SH-SY5Y (cell line): ENCODE data around the gene PADI2.

Source experiments
- GATA2 ChIP-seq: IDR thresholded peaks from 2 replicates; pipeline ENCODE4 v1.6.1; 2011; ENCODE audit warnings: mild to moderate bottlenecking, low read depth, low read length
- GATA3 ChIP-seq: IDR thresholded peaks from 2 replicates; pipeline ENCODE4 v1.6.1; 2011; ENCODE audit warnings: low read depth, mild to moderate bottlenecking, low read length, moderate library complexity

Gene PADI2

DNA sequence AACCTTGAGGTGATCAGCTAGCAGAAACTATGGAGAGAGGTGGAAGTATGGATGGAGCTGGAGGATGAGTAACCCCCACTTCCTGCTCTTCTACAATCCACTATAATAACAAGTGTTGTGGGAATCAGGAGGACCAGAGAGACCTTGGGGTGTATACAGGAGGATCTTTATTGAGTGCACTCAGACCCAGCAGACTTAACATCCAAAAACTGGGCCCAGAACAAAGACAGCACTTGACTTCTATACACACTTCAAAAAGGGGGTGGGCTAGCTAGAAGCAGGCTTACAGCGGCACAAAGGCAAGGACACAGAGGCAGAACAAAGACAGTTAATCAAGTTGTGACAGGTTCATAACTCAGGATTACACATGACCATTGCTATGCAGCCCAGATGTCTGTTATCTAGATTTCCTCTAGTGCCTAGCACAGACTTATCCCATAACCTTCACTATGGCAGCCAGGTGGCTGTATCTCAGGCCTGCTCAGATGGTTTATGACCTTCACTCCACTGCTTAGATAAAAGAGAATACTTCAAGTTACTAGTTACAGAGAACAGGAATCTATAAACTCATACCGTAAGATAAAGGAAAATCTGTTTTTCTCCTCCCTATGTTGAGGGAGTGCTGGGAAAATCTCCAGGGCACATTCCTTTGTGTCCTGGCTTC is 36.1 kb upstream of the PADI2 start:
- no peak for TF ChIP-seq GATA3

DNA sequence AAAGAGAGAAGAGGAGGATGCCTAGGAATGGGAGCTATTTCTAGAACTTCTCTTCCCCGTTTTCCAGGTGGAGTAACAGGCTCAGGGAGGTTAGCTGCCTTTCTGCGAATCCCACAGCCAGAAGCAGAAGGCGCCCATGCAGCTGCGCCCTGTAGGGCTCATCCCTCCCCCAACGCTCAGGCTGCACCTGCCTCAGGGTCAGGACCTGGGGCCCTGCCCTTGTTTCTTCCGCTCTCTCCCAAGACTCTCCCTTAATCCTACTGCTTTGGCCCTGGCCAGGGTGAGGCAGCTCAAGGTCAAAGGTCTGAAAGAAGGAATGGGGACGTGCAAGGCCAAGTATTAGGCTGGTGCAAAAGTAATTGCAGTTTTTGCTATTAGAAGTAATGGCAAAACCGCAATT is 30.5 kb upstream of the PADI2 start:
- TF ChIP-seq GATA3, result no peak
- no peak for TF ChIP-seq GATA2

DNA sequence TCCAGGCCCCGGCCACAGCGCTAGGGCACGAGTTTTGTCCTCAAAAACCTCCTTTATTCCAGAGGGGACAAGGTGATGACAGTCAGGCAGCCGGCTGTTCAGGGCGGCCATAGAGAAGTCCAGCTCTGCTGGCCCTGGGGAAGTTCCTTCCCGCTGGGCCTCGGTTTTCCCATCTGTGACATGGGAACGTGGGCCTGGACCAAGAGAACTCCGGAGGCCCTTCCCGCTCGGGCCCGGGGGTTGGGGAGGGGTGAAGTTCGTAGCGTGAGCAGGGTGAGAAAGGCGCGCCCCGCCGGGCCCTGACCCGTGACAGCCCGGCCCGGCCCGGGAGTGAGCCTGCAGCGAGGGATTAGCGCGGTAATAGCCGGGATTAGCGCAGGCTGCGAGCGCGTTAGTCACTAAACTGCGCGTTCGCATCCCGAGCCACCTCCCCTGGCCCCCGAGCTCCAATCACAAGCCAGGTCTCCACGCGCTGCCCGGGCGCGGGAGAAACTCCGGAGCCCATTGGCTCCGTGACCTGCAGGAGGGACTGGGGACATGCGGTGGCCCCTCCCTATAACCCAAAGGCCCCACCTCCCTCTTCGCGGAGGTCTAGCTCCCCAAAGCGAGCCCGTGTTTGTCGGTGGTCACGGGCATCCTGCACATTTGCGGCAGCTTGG is 29.8 kb upstream of the PADI2 start:
- TF ChIP-seq GATA3 (no peak), GATA2 (no peak)

DNA sequence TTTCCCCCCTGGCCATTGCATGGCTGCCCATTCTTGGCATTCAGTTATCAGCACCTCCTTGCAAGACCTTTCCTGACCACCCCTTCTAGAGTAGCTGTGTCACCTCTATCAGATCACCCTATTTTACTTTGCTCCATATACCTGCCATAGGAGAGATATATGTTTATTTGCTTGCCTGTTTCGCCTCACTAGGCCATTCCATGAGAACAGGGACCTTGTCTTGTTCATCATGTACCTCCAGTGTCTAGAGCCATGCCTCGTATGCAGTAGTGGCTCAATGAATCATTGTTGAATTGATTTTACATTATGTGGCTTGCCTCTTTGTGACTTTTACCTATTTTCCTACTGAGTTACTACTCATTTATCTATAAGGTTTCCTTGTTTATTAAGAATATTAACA is 26.4 kb upstream of the PADI2 start:
- no peak for TF ChIP-seq GATA2
- no peak for TF ChIP-seq GATA3

DNA sequence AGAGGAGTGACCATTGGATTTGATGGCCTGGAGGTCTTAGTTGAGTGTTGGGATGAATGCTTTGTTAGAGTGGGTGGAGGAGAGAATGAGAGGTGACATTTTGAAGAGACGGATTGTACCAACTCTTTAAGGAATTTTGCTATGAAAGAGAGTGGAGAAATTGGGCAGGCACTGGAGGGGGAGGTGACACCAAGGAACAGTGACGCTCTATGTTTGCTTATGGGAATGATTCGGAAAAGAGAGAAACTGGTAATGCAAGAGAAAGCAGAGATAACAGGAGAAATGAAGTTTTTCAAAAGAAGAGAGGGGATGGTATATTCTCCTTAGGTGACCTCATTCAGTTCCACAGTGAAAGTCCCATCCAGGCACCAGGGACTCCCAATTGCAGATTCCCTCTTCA is 24.5 kb upstream of the PADI2 start:
- no peak for TF ChIP-seq GATA3
- TF ChIP-seq GATA2, result no peak

DNA sequence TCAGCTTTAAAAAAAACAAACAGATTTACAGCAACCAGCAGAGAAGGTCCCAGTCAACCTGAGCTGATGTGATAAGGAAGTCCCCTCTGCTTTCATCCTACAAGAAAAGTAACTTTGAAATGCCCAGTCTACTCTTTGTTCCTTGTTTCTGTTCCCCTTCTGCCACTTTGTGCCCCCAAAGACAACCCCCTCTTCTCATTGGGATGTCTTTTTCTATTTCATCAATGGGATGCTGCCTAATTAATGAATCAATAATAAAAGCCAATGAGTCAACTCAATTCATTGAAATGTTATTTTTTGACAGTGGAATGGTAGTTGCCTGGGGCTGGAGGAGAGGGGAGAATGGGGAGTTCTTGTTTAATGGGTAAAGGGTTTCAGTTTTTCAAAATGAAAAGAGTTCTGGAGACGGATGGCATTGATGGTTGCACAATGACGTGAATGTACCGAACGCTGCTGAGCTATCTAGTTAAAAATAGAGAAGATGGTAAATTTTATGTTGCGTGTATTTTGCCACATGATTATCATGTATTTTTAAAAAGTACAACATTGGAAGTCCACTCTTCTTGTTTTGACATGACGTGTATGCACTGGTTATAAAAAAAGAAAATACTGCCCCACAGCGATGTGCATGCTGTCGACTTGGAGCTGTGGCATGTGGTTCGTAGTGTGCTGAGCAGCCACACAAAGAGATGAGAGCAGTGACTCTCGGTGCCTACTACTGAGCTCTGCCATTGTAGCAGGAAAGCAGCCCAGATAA is 22.4 kb upstream of the PADI2 start:
- TF ChIP-seq GATA2, result no peak
- no peak for TF ChIP-seq GATA3

DNA sequence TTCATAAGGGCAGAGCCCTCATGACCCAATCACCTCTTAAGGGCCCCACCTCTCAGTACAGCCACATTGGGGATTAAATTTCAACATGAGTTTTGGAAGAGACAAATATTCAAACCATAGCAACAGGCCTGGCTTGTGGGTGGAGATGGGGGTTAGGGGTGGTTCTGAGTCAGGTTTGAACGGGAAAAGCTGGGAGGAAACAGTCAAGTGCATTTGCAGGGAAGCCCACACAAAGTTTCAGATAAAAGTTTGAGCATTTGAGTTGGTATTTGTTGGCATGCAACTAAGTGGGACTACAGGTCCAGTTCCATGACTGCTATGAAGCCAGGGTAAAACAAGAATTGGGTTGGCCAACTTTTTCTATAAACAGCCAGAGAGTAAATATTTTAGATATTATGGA is 21.0 kb upstream of the PADI2 start:
- no peak for TF ChIP-seq GATA3
- TF ChIP-seq GATA2, result no peak

DNA sequence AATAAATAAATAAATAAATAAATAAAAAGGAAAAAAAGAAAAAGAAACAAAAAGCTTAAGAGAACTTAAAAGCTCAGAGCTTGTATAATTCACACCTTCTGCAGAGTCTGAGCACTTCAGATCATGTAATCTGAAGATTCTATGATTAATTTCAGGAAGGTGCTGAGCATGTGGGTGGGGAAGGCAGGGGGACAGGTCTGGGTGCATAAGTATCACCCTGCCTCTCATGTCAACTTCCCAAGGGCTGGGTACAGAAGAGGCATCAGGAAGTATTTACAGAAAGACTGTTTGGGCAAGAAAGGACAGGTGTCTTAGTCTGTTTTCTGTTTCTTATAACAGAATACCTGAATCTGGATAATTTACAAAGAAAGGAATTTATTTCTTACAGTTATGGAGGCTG is 20.4 kb upstream of the PADI2 start:
- TF ChIP-seq GATA2 (no peak), GATA3 (no peak)

DNA sequence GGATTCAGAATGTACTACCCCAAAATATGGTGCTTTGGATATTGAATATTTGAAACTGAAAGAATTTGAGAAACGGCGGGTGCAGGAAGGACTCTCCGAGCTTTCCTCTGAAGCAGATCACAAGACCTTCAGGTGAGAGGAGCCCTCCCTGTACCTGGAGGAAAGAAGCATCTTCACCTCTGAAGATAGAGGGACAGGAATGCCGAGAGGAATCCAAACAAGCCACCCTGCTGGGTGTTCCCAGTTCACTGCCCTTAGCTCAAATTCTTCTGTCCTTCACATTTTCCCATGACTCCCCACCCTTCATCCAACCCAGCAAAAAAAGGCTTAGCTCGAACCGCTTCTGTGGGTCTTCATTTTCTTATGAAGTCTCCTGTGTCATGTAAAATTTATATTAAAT is 18.2 kb upstream of the PADI2 start:
- TF ChIP-seq GATA3, result no peak
- TF ChIP-seq GATA2, result no peak

DNA sequence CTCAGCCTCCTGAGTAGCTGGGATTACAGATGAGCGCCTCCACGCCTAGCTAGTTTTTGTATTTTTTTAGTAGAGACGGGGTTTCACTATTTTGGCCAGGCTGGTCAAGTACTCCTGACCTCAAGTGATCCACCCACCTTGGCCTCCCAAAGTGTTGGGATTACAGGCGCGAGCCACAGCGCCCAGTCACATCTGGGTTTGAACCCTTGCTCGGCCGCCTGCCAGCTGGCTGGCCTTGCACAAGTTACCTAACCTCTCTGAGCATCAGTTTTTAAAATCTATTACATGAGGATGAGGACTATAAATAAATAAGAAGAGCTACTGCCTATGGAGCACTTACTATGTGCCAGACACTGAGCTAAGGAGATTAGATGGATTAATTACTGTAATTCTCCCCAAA is 17.7 kb upstream of the PADI2 start:
- TF ChIP-seq GATA3 (no peak), GATA2 (no peak)

DNA sequence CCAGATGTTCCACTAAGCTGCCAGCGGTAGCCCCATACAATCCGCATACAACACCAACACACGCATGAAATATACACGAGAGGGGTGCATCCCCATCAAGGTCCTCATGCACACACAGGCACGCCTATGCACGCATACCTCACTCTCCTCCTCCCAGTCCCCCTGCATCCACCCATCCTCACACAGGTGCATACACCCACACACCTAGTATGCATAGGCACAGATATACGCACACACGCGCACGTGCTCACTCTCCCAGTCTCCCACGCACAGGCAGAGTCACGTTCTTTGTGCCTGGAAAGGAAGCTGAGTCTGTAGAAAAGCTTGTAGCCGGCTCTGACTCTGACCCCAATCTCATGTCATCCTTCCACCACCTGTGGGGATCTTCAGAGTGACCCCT is 16.9 kb upstream of the PADI2 start:
- TF ChIP-seq GATA3 (no peak), GATA2 (no peak)

DNA sequence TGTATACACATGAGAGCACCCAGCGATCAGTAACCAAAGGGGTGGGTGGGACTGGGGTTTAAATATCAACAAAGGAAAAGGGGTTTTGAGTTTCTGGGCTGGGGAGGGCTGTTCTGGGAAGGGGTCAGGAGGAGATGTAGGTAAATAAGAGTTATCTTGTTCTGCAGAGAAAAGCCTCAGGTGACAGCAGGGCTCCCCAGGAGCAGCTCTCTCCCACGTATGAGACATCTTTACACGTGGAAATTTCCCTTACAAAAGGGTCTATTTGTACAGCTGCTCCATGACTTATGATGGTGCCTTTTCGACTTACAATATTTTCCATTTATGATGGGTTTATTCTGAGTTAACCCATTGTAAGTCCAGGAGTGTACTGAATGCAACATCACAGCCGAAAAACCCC is 16.3 kb upstream of the PADI2 start:
- TF ChIP-seq GATA3 (no peak), GATA2 (no peak)

DNA sequence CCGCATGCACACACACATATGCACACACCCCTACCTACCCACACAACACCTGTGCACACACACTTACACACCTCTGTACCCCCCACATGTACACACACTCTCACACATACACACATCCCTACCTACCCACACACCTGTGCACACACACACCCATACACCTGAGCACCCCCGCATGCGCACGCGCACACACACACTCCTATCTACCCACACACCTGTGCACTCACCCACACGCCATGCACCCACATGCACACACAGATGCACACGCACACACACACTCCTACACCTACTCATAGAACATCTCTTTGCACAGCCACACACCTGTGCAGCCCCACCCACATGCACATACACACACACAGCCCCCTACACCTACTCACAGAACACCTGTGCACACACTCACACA is 15.5 kb upstream of the PADI2 start:
- TF ChIP-seq GATA3, result no peak
- no peak for TF ChIP-seq GATA2

DNA sequence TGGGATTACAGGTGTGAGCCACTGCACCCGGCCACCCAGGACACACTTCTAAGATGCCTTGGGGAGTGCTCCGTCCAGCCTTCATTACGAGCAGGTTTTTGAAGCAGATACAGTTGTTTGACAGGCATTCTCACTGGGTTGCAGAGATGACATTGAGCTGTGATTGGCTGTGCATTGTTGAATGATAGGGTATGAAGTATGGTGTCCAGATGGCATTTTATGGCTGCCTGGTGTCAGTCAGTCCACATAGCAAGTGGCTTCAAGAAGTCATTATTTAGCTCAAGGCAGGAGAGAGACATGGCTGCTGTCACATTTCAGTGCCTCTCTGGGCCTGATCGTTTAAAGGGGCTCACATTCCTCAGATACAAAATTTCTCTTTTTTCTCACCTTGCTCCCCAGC is 14.8 kb upstream of the PADI2 start:
- TF ChIP-seq GATA2, result no peak
- TF ChIP-seq GATA3, result no peak

DNA sequence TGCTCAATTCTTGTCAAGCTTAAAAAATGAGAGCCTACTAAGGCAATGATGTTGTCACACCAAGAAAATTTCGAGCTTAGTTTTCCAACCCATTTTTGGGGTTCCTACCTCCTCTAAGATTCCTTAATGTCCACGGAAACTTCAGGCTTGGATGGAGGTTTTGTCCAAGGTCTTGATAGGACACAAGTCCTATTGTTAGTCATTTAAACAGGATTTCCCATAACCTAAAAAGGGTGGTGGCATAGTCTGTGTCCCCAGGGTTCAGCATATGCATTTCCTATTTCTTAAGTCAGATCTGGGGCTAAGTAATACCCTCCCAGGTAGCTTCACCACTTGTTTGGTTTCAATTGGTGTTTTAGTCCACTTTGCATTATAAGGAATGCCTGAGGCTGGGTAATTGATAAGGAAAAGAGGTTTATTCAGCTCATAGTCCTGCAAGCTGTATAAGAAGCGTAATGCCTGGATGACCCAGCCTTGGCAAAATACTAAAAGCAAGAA is 10.9 kb upstream of the PADI2 start:
- TF ChIP-seq GATA2, result no peak
- no peak for TF ChIP-seq GATA3
